ENCODE data around the gene HOXC9.

The HOXC9 gene

DNA sequence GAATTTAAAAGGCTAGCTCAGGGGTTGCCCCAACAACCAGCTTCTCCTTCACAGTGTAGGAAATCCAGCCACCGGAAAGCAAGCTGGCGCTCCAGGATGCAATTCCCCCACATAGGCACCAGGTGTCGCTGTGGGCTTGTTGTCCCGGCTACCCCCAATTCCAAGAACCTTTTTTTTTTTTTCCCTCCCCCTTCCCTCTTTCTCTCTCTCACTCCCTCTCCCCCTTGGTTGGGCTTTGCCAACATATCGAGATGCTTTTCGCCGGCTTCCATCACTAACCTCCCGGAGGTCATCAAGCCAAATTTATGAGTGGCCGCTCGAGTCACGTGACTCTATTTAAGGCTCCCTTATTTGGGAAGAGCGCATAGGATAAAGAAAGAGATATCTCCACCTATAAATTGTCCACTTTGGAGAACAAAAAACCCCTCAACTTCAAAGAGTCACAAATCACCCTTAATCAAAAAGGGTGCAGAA lies 32.7 kb downstream of the HOXC9 start, which contains the start of gene HOXC5:
TSS of gene HOXC5 (plus strand) at position 424 of the 474 bp plus-strand sequence. CDS start 73 bp downstream, outside the sequence.
- TF ChIP-seq YY1 (IDR thresholded peaks at IDR 0.05; ENCODE audit: insufficient read depth, insufficient read length) = no peak
- TF ChIP-seq SUZ12 (IDR thresholded peaks at IDR 0.05; ENCODE audit: extremely low read depth, insufficient read depth, insufficient read length) = no peak
- no peak for TF ChIP-seq ZNF274 (IDR thresholded peaks at IDR 0.05; ENCODE audit: low read depth, low read length)
- peak within 1 kb of the TSS; percentile 22 for H3K4me3 ChIP-seq (ENCODE audit: insufficient read length, low read depth)

GRCh38 chr12:54033106-54033979 lies 33.4 kb downstream of the HOXC9 start:
- H3K9ac ChIP-seq (ENCODE audit: insufficient read length, low read depth) = peak overlapping the region; percentile 8
- peak overlapping the region; percentile 22 for H3K4me3 ChIP-seq (ENCODE audit: insufficient read length, low read depth)
- peaks cover 15% of the 10 kb centered on the region for H3K4me1 ChIP-seq (ENCODE audit: insufficient read depth, insufficient read length)
- H3K27me3 ChIP-seq (ENCODE audit: insufficient read depth, insufficient read length) = peaks cover 100% of the 10 kb centered on the region
- TF ChIP-seq SUZ12 (IDR thresholded peaks at IDR 0.05; ENCODE audit: extremely low read depth, insufficient read depth, insufficient read length) (peak; percentile 96), YY1 (IDR thresholded peaks at IDR 0.05; ENCODE audit: insufficient read depth, insufficient read length) (peak; percentile 12), ZNF274 (IDR thresholded peaks at IDR 0.05; ENCODE audit: low read depth, low read length) (no peak)
- H3K36me3 ChIP-seq (ENCODE audit: insufficient read depth, insufficient read length, low read length) = no peaks in the 10 kb centered on the region
- H3K9me3 ChIP-seq (ENCODE audit: insufficient read depth, low read length) = no peaks in the 10 kb centered on the region
- DNase-seq (ENCODE audit: low read depth, low spot score) = no peak

More for the DNA sequence above, 32.7 kb downstream of the HOXC9 start, which contains the start of gene HOXC5:
- peak; percentile 76 for DNase-seq (ENCODE audit: low read depth, low spot score)
- Histone ChIP-seq H3K27me3 (ENCODE audit: insufficient read depth, insufficient read length) (peaks cover 100% of the 10 kb centered on the region), H3K4me1 (ENCODE audit: insufficient read depth, insufficient read length) (peaks cover 15% of the 10 kb centered on the region), H3K36me3 (ENCODE audit: insufficient read depth, insufficient read length, low read length) (no peaks in the 10 kb centered on the region), H3K9ac (ENCODE audit: insufficient read length, low read depth) (peak within 1 kb of the TSS; percentile 8), H3K9me3 (ENCODE audit: insufficient read depth, low read length) (no peaks in the 10 kb centered on the region)

GRCh38 chr12:54033980-54034784 lies 34.2 kb downstream of the HOXC9 start:
- DNase-seq (ENCODE audit: low read depth, low spot score) = no peak
- Histone ChIP-seq H3K9me3 (ENCODE audit: insufficient read depth, low read length) (no peaks in the 10 kb centered on the region), H3K4me3 (ENCODE audit: insufficient read length, low read depth) (no peak overlapping the region), H3K27me3 (ENCODE audit: insufficient read depth, insufficient read length) (peaks cover 100% of the 10 kb centered on the region), H3K9ac (ENCODE audit: insufficient read length, low read depth) (peak overlapping the region; percentile 26), H3K36me3 (ENCODE audit: insufficient read depth, insufficient read length, low read length) (no peaks in the 10 kb centered on the region), H3K4me1 (ENCODE audit: insufficient read depth, insufficient read length) (peaks cover 15% of the 10 kb centered on the region)
- TF ChIP-seq YY1 (IDR thresholded peaks at IDR 0.05; ENCODE audit: insufficient read depth, insufficient read length) = no peak
- TF ChIP-seq SUZ12 (IDR thresholded peaks at IDR 0.05; ENCODE audit: extremely low read depth, insufficient read depth, insufficient read length) = peak; percentile 91

GRCh38 chr12:54034785-54035310 lies 34.9 kb downstream of the HOXC9 start:
- no peak for DNase-seq (ENCODE audit: low read depth, low spot score)
- peak; percentile 74 for TF ChIP-seq SUZ12 (IDR thresholded peaks at IDR 0.05; ENCODE audit: extremely low read depth, insufficient read depth, insufficient read length)
- TF ChIP-seq ZNF274 (IDR thresholded peaks at IDR 0.05; ENCODE audit: low read depth, low read length) = no peak
- Histone ChIP-seq H3K27me3 (ENCODE audit: insufficient read depth, insufficient read length) (peaks cover 100% of the 10 kb centered on the region), H3K4me1 (ENCODE audit: insufficient read depth, insufficient read length) (peaks cover 12% of the 10 kb centered on the region), H3K9me3 (ENCODE audit: insufficient read depth, low read length) (no peaks in the 10 kb centered on the region), H3K4me3 (ENCODE audit: insufficient read length, low read depth) (no peak overlapping the region), H3K36me3 (ENCODE audit: insufficient read depth, insufficient read length, low read length) (no peaks in the 10 kb centered on the region), H3K9ac (ENCODE audit: insufficient read length, low read depth) (peak overlapping the region; percentile 26)

DNA sequence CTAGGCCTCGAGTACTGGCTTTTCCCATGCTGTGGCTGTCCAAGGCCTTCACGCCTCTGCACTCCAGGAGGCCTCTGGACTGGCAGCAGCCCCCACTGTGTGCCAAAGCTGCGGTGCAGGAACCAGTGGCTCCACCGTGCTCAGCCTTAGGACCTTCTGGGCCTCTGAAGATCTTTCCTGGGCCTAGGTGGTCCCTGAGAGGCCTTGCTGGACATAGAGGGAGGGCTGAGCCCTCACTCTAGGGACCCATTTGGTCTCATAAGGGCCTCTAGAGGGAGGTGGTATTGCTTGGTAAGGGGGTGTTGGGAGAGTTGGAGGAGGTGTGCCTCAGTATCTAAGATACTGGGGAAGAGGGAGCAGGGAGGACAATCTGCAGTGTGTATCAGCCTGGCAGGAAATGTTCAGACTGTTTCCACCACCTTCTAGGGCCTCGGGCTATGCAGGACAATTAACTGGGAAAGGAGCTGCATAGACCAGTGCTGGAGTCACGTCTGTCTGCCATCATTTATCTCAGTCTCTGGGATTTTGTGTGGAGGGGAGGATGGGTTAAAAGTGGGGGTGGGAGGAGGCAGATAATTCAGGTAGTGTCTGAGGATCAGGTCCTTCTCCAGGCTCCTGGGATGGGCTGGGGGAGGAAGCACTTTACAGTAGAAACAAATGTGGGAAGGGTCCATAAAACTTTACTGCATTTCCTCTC lies 35.8 kb downstream of the HOXC9 start:
- Histone ChIP-seq H3K4me1 (ENCODE audit: insufficient read depth, insufficient read length) (peaks cover 12% of the 10 kb centered on the region), H3K9me3 (ENCODE audit: insufficient read depth, low read length) (no peaks in the 10 kb centered on the region), H3K4me3 (ENCODE audit: insufficient read length, low read depth) (no peak overlapping the region), H3K9ac (ENCODE audit: insufficient read length, low read depth) (no peak overlapping the region), H3K36me3 (ENCODE audit: insufficient read depth, insufficient read length, low read length) (no peaks in the 10 kb centered on the region), H3K27me3 (ENCODE audit: insufficient read depth, insufficient read length) (peaks cover 100% of the 10 kb centered on the region)
- DNase-seq (ENCODE audit: low read depth, low spot score) = no peak
- TF ChIP-seq ZNF274 (IDR thresholded peaks at IDR 0.05; ENCODE audit: low read depth, low read length) = no peak
- TF ChIP-seq SUZ12 (IDR thresholded peaks at IDR 0.05; ENCODE audit: extremely low read depth, insufficient read depth, insufficient read length) = no peak
- TF ChIP-seq YY1 (IDR thresholded peaks at IDR 0.05; ENCODE audit: insufficient read depth, insufficient read length) = no peak

GRCh38 chr12:54036620-54037359 lies 36.8 kb downstream of the HOXC9 start:
- no peak for TF ChIP-seq ZNF274 (IDR thresholded peaks at IDR 0.05; ENCODE audit: low read depth, low read length)
- TF ChIP-seq YY1 (IDR thresholded peaks at IDR 0.05; ENCODE audit: insufficient read depth, insufficient read length) = no peak
- no peak for TF ChIP-seq SUZ12 (IDR thresholded peaks at IDR 0.05; ENCODE audit: extremely low read depth, insufficient read depth, insufficient read length)
- no peak overlapping the region for H3K9ac ChIP-seq (ENCODE audit: insufficient read length, low read depth)
- H3K4me1 ChIP-seq (ENCODE audit: insufficient read depth, insufficient read length) = peaks cover 9% of the 10 kb centered on the region
- H3K27me3 ChIP-seq (ENCODE audit: insufficient read depth, insufficient read length) = peaks cover 100% of the 10 kb centered on the region
- no peaks in the 10 kb centered on the region for H3K36me3 ChIP-seq (ENCODE audit: insufficient read depth, insufficient read length, low read length)
- no peak overlapping the region for H3K4me3 ChIP-seq (ENCODE audit: insufficient read length, low read depth)
- no peak for DNase-seq (ENCODE audit: low read depth, low spot score)
- no peaks in the 10 kb centered on the region for H3K9me3 ChIP-seq (ENCODE audit: insufficient read depth, low read length)
